ENCODE results near the gene CNTFR.

GRCh38 chr9:34553511-34554021 lies 36.0 kb downstream of the CNTFR start:
- no peak for TF ChIP-seq POLR2A (IDR thresholded peaks at IDR 0.05)
- TF ChIP-seq CTCF (IDR thresholded peaks at IDR 0.05), result no peak

Measured in Peyer's patch (tissue), 4 donors.